Ammon's horn (tissue), 1 donor: ENCODE measurements around the gene CABP2.
"Not testable (repeated sequence)": the region's sequence is repeated elsewhere in the genome, so short reads cannot be mapped to it uniquely, and the experiment has no call there.

Experiments used
- DNase-seq: peaks from one replicate; pipeline ENCODE4 v3.0.0-alpha.2; 2016; ENCODE audit warnings: low spot score

CABP2 gene

DNA sequence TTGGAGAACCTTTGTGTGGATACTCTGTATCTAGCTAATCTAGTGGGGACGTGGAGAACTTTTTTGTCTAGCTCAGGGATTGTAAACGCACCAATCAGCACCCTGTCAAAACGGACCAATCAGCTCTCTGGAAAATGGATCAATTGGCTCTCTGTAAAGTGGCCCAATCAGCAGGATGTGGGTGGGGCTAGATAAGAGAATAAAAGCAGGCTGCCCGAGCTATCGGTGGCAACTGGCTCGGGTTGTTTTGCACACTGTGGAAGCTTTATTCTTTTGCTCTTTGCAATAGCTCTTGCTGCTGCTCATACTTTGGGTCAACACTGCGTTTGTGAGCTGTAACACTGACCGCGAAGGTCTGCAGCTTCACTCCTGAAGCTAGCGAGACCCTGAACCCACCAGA is 46.6 kb downstream of the CABP2 start:
- not testable (repeated sequence) for DNase-seq

DNA sequence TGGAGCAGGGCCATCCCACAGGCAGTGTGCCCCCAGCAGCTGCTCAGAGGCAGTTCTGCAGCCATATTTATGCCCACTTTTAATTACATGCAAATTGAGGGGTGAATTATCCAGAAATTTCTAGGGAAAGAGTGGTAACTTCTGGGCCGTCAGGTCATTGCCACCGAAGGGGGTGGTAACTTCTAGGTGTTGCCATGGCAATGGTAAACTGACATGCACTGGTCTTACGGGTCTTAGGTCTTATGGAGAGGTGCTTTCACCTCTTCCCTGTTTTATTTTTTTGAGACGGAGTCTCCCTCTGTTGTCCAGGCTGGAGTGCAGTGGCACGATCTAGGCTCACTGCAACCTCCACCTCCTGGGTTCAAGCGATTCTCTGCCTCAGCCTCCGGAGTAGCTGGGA is 50.4 kb downstream of the CABP2 start:
- no peak for DNase-seq

DNA sequence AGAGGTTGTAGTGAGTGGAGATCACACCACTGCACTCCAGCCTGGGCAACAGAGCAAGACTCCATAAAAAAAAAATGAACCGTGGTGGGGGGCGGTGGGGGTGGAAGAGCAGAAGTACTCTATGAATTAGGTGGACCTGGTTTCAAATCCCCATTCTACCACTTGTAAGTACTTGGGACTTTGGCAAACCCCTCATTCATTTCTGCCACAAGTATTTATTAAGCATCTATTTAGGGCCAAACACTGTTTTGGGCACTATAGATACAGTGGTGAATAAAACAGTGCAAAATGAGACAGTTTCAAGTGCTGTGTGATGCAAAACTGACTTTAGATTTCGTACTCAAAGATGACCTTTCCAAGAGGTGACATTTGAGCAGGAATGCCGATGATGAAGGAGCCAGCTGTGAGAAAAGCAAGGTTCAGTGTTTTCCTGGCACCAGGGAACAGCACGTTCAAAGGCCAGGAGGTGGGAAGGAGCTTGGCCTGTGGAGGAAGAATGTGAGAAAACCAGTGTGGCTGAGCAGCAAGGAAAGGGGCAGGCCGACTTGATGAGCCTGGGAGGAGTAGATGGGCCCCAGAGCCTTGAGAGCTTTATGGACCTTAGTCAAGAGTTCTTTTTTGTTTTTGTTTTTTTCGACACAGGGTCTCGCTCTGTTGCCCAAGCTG is 52.8 kb downstream of the CABP2 start:
- no peak for DNase-seq

DNA sequence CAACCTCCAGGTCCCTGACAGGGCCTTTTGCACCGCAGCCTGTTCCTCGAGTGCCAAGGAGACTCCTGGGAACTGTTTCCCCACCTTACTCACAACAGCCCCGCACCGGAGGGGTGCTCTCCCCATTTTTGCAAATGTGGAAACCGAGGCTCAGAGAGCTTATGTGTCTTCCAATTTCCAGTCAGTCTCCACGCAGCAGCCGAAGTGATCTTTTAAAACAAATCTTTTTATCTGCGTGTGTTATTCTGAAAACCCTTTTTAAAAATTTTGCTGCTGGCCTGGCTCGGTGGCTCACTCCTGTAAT is 53.8 kb downstream of the CABP2 start:
- no peak for DNase-seq
